Activated CD8-positive, alpha-beta T cell treated with anti-CD3 and anti-CD28 coated beads, Interleukin-2, amount 10 ng/mL, durations not matched to agents 7 days and 5 days (primary cell): ENCODE measurements around the gene PLEKHG5. TPM values are rescaled to one million over a fixed set of nuclear protein-coding genes. Genes with fewer than 3 reads are reported as not detected.

Source experiments
- ATAC-seq: fragments of 150-1000 bp; cut with Tn5 transposase; one replicate; pipeline ENCODE4 v1.10.0; 2021; ENCODE audit warnings: moderate library complexity
- CTCF ChIA-PET: fragments of 350-600 bp; sonication (Branson Sonifier 250); formaldehyde crosslinking; loops from one replicate; lab custom pipeline; 2021; ENCODE audit warnings: antibody characterized with exemption; lab: Charles Lee
- POLR2A ChIA-PET: fragments of 350-600 bp; sonication (Branson Sonifier 250); formaldehyde crosslinking; loops from one replicate; lab custom pipeline; 2021; ENCODE audit warnings: antibody characterized with exemption; lab: Charles Lee
- DNase-seq: peaks from one replicate; pipeline ENCODE4 v3.0.0-alpha.2; 2020
- H3K27ac Mint-ChIP-seq: one replicate; pipeline ENCODE4 v1.8.0; 2021; ENCODE audit warnings: mild to moderate bottlenecking, mixed read lengths
- H3K27me3 Mint-ChIP-seq: one replicate; pipeline ENCODE4 v1.8.0; 2021; ENCODE audit warnings: low read depth, mixed read lengths
- H3K36me3 Mint-ChIP-seq: one replicate; pipeline ENCODE4 v1.8.0; 2021; ENCODE audit warnings: low read depth, mixed read lengths
- H3K4me1 Mint-ChIP-seq: one replicate; pipeline ENCODE4 v1.8.0; 2021; ENCODE audit warnings: low read depth, mixed read lengths
- H3K4me3 Mint-ChIP-seq: one replicate; pipeline ENCODE4 v1.8.0; 2021; ENCODE audit warnings: mild to moderate bottlenecking, mixed read lengths
- H3K9me3 Mint-ChIP-seq: one replicate; pipeline ENCODE4 v1.8.0; 2022; ENCODE audit warnings: mixed read lengths; ENCODE audit not compliant: insufficient read depth
- total RNA-seq, 2 experiments: library from RNA; stranded (reverse); gene quantifications; one replicate each; pipeline ENCODE4 v1.2.3, GENCODE V29; 2021

Gene PLEKHG5
- total RNA-seq, 2 experiments from 2014 or later, result 2.2 to 2.8 TPM

DNA sequence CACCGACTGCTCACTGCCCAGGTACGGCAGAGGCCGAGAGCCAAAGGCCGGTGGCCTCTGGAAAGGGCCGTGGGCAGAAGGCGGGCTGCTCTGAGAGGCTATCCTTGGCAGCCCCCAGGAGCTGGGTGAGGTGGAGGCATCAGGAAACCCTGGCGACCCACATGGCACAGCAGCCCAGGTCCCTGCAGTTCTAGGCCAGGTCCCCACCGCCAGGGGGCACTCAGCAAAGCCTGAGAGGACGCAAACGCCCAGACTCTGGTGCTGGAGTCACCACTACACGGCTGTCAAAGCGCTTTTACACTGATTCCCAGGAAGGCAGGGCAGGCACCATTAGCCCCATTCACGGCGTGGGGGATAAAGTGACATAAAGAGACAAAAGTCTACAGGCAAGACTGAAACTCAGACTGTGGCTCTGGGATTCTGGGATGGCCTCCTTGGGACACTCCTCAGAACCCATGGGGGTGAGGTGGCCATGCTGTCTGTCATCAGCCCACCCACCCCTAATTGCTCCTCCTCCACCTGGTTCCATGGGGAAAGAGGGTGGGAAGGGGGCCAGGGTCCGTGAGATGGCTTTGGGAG, 4.9 kb downstream of the PLEKHG5 start:
- Mint-ChIP-seq H3K27ac (no peak overlapping the region), H3K4me3 (no peak overlapping the region)
- POLR2A ChIA-PET, result no interaction called here

DNA sequence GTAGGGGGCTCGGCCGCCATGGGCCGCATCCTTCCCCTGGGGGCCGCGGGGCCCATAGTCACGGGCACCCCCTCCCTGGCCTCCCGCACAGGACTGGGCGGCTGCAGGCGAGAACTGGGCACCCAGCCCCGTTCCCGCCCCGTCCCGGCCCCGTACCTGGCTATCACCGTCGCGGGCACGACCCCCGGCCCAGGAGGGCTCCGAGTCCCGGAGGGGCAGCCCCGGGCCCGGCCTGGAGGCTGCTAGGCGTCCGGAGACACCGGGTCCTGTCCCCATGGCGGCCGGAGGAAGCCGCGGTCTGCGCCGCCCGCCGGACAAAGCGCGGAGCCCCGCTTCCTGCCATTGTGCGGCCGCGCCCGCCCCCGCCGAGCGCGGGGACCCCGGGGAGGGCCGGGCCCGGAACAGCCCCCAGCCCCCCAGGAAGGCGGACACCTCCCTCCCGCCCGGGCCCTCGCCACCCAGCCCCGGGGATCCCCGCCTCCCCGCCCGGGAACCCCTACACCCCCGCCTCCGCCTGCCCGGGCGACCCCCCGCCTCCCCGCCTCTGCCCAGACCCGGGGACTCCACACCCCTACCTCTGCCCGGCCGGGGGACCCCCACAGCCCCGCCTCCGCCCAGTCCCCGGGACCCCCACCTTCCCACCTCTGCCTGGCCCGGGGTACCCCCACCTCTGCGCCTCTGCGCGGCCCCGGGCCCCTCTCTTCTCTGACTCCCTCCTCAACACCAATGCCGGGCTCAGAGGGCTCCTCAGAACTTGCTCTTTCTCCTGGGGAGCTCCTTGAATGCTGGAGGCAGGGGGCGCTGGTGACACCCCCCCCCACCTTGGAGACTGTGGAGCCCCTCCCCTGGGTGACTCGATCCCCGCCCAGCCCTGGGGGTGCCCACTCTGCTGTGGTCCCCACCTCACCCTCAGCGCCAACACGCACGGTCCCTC, 6.0 kb downstream of the PLEKHG5 start:
- Mint-ChIP-seq H3K4me1 (peaks cover 11% of the 10 kb centered on the region), H3K36me3 (no peaks in the 10 kb centered on the region), H3K9me3 (no peaks in the 10 kb centered on the region), H3K4me3 (no peak overlapping the region), H3K27me3 (peaks cover 35% of the 10 kb centered on the region), H3K27ac (no peak overlapping the region)
- ATAC-seq, result no peak
- no peak for DNase-seq
- CTCF ChIA-PET, result interaction anchor here (1.0 to 6.8 kb wide), 5 partner anchors 38 to 161 kb away, joined by 3 to 60 read pairs (median 13); partner anchors contain the start of gene NOL9
- POLR2A ChIA-PET, result no interaction called here

More for the DNA sequence above, 4.9 kb downstream of the PLEKHG5 start:
- DNase-seq (peak; percentile 92), ATAC-seq (peak; percentile 75)
- Mint-ChIP-seq H3K36me3 (no peaks in the 10 kb centered on the region), H3K9me3 (no peaks in the 10 kb centered on the region), H3K4me1 (peaks cover 16% of the 10 kb centered on the region), H3K27me3 (peaks cover 35% of the 10 kb centered on the region)
- CTCF ChIA-PET, result interaction anchor here (1.0 to 6.8 kb wide), 6 partner anchors 37 to 160 kb away, joined by 3 to 60 read pairs (median 9); partner anchors contain the start of gene NOL9

DNA sequence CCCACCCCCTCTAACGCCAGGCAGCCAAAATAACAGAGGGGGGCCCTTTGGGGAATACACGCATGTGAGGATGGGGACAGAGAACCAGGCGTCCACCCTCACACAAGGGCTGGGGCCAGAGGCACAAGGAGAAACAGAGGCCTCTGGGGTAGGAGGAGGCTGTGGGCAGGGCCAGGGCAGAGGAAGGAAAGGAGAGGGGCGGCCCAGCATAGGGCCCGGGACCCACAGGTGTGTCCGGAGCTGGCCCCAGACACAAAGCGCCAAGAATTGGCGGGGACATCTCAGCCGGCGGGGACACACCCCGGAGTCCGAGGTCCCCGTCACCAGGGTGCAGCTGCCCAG, 6.7 kb downstream of the PLEKHG5 start:
- H3K4me3 Mint-ChIP-seq, result no peak overlapping the region
- ChIA-PET CTCF (interaction anchor here (1.7 to 2.1 kb wide), 2 partner anchors 11 to 162 kb away, joined by 6 to 8 read pairs; no protein-coding TSS in a partner anchor), POLR2A (no interaction called here)
- H3K27me3 Mint-ChIP-seq, result peaks cover 35% of the 10 kb centered on the region
- H3K27ac Mint-ChIP-seq, result no peak overlapping the region
- ATAC-seq, result no peak
- H3K36me3 Mint-ChIP-seq, result no peaks in the 10 kb centered on the region
- no peak for DNase-seq
- H3K9me3 Mint-ChIP-seq, result no peaks in the 10 kb centered on the region
- H3K4me1 Mint-ChIP-seq, result peaks cover 11% of the 10 kb centered on the region

DNA sequence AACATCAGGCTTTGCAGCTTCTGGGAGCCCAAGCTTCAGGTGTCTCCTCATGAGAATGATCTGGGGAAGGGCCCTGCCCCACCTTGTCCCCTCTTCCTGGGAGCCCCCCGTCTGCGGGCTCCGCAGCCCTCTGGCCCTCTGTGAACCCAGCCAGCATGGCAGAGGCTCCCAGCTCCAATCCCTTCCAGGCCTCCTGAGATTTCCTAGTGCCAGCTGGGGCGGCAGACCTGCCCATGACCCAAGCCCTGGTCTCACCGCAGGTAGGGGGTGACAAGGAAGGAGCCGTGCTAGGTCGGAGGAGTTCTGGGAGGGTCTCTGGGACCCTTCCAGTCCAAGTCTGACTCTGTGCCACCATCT, 7.7 kb downstream of the PLEKHG5 start:
- Mint-ChIP-seq H3K27me3 (peaks cover 35% of the 10 kb centered on the region), H3K27ac (no peak overlapping the region), H3K4me1 (peaks cover 11% of the 10 kb centered on the region), H3K4me3 (no peak overlapping the region), H3K36me3 (no peaks in the 10 kb centered on the region), H3K9me3 (no peaks in the 10 kb centered on the region)
- ATAC-seq (no peak), DNase-seq (no peak)
- ChIA-PET CTCF (interaction anchor here (1.1 to 2.1 kb wide), 4 partner anchors 10 to 163 kb away, joined by 3 to 8 read pairs (median 5); partner anchors contain the start of gene NOL9), POLR2A (interaction anchor here (1.3 kb wide), 1 partner anchor 24 kb away, joined by 3 read pairs; no protein-coding TSS in a partner anchor)

DNA sequence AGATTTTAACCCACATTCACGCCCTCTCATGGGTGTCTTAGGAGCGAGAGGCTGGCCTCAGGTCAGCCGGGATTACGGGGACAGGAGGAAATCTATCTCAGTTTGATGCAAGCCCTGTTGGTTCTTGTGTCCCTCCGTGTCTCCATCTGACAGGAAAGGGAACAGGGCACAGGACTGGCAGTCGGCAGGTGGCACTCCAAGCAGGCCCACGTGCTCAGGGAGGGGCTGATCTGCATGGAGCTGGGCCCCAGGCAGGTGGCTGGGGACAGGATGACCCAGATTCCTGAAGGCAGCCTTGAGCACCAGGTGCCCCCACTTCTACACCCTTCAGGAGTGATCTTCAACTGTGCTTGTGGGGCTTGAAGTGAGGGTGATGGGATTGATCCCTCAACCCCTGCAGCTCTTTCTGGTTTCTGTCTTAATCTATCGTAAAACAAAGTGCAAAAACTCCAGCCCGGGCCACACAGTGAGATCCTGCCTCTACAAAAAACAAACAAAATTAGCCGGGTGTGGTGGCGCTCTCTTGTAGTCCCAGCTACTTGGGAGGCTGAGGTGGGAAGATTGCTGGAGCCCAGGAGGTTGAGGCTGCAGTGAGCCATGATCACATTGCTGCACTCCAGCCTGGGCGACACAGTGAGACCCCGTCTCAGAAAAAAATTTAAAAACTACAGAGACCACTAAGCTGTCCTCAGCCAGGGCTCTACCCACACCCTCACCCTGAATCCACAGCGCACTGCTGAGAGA, 8.3 kb downstream of the PLEKHG5 start:
- no peak overlapping the region for H3K27ac Mint-ChIP-seq

DNA sequence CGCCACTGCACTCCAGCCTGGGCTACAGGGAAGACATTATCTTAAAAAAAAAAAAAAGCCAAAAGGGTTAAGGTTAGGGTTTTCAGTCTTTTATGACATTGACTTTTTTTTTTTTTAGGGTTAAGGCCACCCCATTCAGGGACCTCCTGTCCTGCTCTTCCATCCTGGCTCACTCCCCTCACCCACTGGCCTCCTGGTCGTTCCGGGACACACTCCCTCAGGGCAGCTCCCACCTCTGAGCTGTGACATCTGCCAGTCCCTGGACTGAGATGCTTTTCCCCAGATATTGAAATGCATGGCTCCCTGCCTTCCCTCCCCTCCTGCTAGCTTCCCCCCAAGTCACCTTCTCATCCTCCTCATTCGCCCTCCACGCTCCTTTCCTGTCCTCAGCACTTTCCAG, 9.6 kb downstream of the PLEKHG5 start:
- POLR2A ChIA-PET, result no interaction called here
- peaks cover 29% of the 10 kb centered on the region for H3K27me3 Mint-ChIP-seq
- H3K36me3 Mint-ChIP-seq, result no peaks in the 10 kb centered on the region
- DNase-seq (no peak), ATAC-seq (no peak)
- no peak overlapping the region for H3K4me3 Mint-ChIP-seq
- no peak overlapping the region for H3K27ac Mint-ChIP-seq
- peaks cover 10% of the 10 kb centered on the region for H3K4me1 Mint-ChIP-seq
- no peaks in the 10 kb centered on the region for H3K9me3 Mint-ChIP-seq
- CTCF ChIA-PET, result interaction anchor here (1.2 kb wide), 1 partner anchor 72 kb away, joined by 3 read pairs; the partner anchor contains the start of gene NOL9

More for the DNA sequence above, 8.3 kb downstream of the PLEKHG5 start:
- Mint-ChIP-seq H3K4me3 (no peak overlapping the region), H3K9me3 (no peaks in the 10 kb centered on the region), H3K4me1 (peaks cover 11% of the 10 kb centered on the region), H3K27me3 (peaks cover 35% of the 10 kb centered on the region), H3K36me3 (no peaks in the 10 kb centered on the region)
- ATAC-seq, result no peak
- no peak for DNase-seq
- POLR2A ChIA-PET, result interaction anchor here (1.3 kb wide), 1 partner anchor 23 kb away, joined by 3 read pairs; no protein-coding TSS in a partner anchor
- CTCF ChIA-PET, result interaction anchor here (1.1 to 2.1 kb wide), 4 partner anchors 10 to 163 kb away, joined by 3 to 8 read pairs (median 5); partner anchors contain the start of gene NOL9

DNA sequence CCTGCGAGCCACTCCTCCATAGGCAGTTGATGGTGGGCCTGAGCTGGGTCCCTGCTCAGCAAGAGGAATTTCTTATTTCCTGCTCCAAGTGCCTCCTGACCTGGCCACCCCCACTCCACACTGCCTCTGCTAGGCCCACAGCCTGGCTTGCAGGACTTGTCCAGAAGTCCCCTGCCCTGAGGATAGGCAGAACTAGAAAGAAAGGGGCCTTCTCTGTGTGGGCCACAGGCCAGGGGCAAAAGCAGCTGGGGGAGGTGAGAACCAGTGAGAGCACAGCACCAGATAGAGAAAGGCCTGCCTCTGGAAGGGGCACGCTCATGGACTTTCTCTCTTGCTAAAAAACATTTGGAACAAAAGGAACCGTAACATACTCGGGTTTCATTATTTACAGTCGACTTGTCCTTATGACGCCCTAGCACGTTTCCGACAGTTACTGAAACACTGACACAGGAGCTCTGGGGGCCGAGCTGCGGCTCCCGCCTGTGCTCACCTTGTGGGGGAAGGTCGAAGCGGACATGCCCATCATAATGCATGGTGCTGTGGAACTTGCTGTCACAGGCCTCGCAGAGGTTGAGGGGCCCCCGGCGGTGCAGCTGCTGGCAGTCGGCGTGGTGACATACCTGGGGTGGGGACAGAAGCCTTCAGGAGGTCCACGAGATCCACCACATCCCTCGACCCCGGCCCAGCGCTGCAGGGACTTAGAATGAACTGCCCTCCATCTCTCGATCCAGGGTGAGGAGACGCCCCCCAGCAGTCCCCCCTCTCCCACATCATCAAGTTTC, 14.2 kb downstream of the PLEKHG5 start:
- Mint-ChIP-seq H3K27ac (no peak overlapping the region), H3K36me3 (no peaks in the 10 kb centered on the region), H3K9me3 (no peaks in the 10 kb centered on the region), H3K4me3 (no peak overlapping the region), H3K4me1 (peaks cover 2% of the 10 kb centered on the region), H3K27me3 (peaks cover 4% of the 10 kb centered on the region)
- ChIA-PET POLR2A (no interaction called here), CTCF (interaction anchor here (1.0 to 2.7 kb wide), 7 partner anchors 10 to 230 kb away, joined by 3 to 10 read pairs (median 4); partner anchors contain the start of gene PLEKHG5)
- DNase-seq, result no peak
- ATAC-seq, result no peak

DNA sequence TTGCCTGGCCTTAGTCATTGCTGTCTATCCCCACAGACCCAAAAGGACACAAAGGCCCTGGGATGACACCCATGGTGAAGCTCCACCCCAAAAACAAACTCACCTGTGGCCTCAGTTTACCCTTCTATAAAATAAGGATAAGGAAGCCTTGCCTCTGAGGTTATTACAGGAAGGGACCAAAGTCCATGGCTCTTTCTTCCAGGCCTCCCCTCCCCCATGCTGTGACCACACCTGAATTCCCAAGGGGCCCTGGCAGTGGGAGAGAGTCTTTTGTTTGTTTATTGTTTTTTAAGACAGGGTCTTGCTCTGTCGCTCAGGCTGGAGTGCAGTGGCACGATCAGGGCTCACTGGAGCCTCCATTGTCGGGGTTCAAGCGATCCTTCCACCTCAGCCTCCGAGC, 15.0 kb downstream of the PLEKHG5 start:
- ChIA-PET CTCF (interaction anchor here (0.9 to 2.7 kb wide), 4 partner anchors 10 to 229 kb away, joined by 3 to 10 read pairs (median 4); partner anchors contain the start of gene PLEKHG5), POLR2A (no interaction called here)
- Mint-ChIP-seq H3K27me3 (no peaks in the 10 kb centered on the region), H3K27ac (no peak overlapping the region), H3K4me3 (no peak overlapping the region), H3K4me1 (peaks cover 2% of the 10 kb centered on the region), H3K9me3 (no peaks in the 10 kb centered on the region), H3K36me3 (no peaks in the 10 kb centered on the region)
- DNase-seq, result no peak
- ATAC-seq, result no peak

DNA sequence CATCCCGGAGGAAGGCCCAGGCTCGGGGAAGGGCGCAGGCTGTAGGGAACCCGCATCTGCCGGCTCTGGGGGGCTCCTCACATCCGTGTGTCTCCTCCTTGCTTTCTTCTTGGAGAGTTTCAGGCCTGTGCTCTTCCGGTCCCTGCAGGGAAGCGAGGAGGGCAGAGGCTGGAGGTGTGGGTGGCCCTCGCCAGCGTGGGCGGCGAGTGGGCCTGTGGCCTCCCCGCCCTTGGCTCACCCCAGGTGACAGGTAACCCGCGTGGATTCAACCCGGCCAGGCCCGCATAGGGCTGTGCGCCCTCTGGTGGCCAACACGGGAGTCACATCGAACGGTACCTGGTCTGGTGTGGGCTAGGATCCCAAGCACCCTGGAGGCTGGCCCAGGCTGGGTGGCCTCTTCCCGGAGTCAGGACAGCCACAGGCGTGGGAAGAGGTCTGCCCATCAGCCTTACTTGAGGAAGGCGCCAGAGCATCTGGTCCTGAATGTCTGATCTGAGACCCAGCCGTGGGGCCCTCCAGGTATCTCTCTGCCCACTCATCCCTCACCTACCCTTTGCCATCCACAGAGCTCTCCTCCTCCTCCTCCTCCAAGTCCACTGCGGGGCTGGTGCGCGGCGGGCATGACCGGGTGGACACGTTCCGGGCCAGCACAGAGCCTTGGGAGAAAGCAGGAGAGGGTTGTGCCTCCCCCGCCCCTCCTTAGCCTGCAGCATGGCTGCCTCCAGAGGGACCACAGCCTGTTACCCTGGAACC, 15.9 kb downstream of the PLEKHG5 start:
- DNase-seq, result peak; percentile 81
- Mint-ChIP-seq H3K27me3 (no peaks in the 10 kb centered on the region), H3K9me3 (no peaks in the 10 kb centered on the region), H3K4me1 (peaks cover 2% of the 10 kb centered on the region), H3K36me3 (no peaks in the 10 kb centered on the region), H3K27ac (peak overlapping the region; percentile 20), H3K4me3 (no peak overlapping the region)
- POLR2A ChIA-PET, result no interaction called here
- CTCF ChIA-PET, result interaction anchor here (0.9 to 2.7 kb wide), 3 partner anchors 9 to 228 kb away, joined by 3 to 10 read pairs (median 4); partner anchors contain the start of gene PLEKHG5
- peak; percentile 97 for ATAC-seq

DNA sequence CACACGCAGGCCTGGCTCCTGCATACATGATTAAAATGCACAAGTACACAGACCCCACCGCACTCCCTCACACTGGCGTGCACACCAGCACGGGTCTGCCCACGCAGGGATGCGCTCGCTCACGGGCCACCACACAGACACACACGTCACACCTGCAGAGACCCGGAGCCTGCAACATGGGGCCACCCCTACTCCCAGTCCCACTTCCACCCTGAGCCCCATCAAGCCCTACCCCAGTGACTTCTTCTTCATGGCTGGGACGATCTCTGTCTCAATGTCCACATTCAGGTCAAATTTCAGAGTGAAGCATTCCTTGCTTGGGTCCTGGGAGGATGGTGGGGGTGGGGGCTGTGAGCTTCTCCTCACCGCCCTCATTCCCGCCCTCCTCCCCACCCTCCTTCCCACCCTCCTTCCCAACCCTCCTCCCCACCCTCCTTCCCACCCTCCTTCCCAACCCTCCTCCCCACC, 16.6 kb downstream of the PLEKHG5 start:
- no peak for ATAC-seq
- CTCF ChIA-PET, result no interaction called here
- POLR2A ChIA-PET, result no interaction called here

More for the DNA sequence above, 16.6 kb downstream of the PLEKHG5 start:
- DNase-seq, result no peak
- Mint-ChIP-seq H3K4me1 (peaks cover 2% of the 10 kb centered on the region), H3K9me3 (no peaks in the 10 kb centered on the region), H3K4me3 (no peak overlapping the region), H3K27me3 (no peaks in the 10 kb centered on the region), H3K36me3 (no peaks in the 10 kb centered on the region), H3K27ac (no peak overlapping the region)
